Spleen (tissue), 11 donors: ENCODE data around the gene PCED1A. TPM values are rescaled to one million over a fixed set of nuclear protein-coding genes. Genes with fewer than 3 reads are reported as not detected.

Source experiments
- DNase-seq: peaks from one replicate; pipeline ENCODE4 v3.0.0-alpha.2; 2020
- H3K27ac ChIP-seq, 8 donors: fragments of 200-600 bp; sonication (generic) in 7 of 8; 1 replicate in 4 of 8; 2 replicates in 4 of 8; pipeline versions ENCODE4 v1.5.0 to v1.8.0; 2016 to 2021; ENCODE audit warnings: inconsistent platforms in 4 of 8, mild to moderate bottlenecking in 4 of 8, moderate library complexity in 1 of 8
- H3K27me3 ChIP-seq, 7 donors: fragments of 200-600 bp; sonication (generic) in 6 of 7; replicated peaks in 1 of 7; 1 replicate in 4 of 7; 2 replicates in 3 of 7; pipeline versions ENCODE4 v1.5.0 to v1.8.0; 2016 to 2021; ENCODE audit warnings: inconsistent platforms in 3 of 7, mild to moderate bottlenecking in 1 of 7
- H3K36me3 ChIP-seq, 6 donors: fragments of 200-600 bp; sonication (generic) in 5 of 6; 1 replicate in 4 of 6; 2 replicates in 2 of 6; pipeline versions ENCODE4 v1.5.0 to v1.8.0; 2016 to 2021; ENCODE audit warnings: inconsistent platforms in 2 of 6
- H3K4me1 ChIP-seq, 6 donors: fragments of 200-600 bp; sonication (generic) in 5 of 6; 1 replicate in 3 of 6; 2 replicates in 3 of 6; pipeline versions ENCODE4 v1.5.0 to v1.8.0; 2016 to 2021; ENCODE audit warnings: inconsistent platforms in 3 of 6
- H3K4me3 ChIP-seq, 8 donors: fragments of 200-600 bp; sonication (generic) in 7 of 8; 1 replicate in 4 of 8; 2 replicates in 4 of 8; pipeline versions ENCODE4 v1.5.0 to v1.8.0; 2016 to 2021; ENCODE audit warnings: inconsistent platforms in 4 of 8, mild to moderate bottlenecking in 4 of 8, moderate library complexity in 2 of 8
- H3K9me3 ChIP-seq, 8 donors: fragments of 200-600 bp; sonication (generic) in 7 of 8; 1 replicate in 4 of 8; 2 replicates in 4 of 8; pipeline versions ENCODE4 v1.5.0 to v1.8.0; 2016 to 2021; ENCODE audit warnings: inconsistent platforms in 4 of 8
- CTCF ChIP-seq, 11 experiments: fragments of 200-600 bp in 7 of 11; fragments of 450-650 bp in 4 of 11; sonication (generic) in 4 of 11; IDR thresholded peaks in 8 of 11; conservative IDR thresholded peaks in 3 of 11; 1 replicate in 7 of 11; 2 replicates in 4 of 11; pipeline versions ENCODE4 v1.4.0 to v1.8.0; 2016 to 2021; ENCODE audit warnings: antibody characterized with exemption in 11 of 11, inconsistent platforms in 4 of 11, mild to moderate bottlenecking in 1 of 11
- POLR2A ChIP-seq, 3 donors: fragments of 450-650 bp; IDR thresholded peaks; one replicate each; pipeline ENCODE4 v1.5.1; 2017; ENCODE audit warnings: antibody characterized with exemption in 3 of 3, mild to moderate bottlenecking in 1 of 3
- POLR2AphosphoS5 ChIP-seq, 3 donors: sonication (generic); formaldehyde crosslinking; IDR thresholded peaks; one replicate each; pipeline ENCODE4 v1.5.1; 2017; ENCODE audit warnings: antibody characterized with exemption in 3 of 3
- WGBS, 5 donors: extraction: QIAGEN DNeasy Blood & Tissue Kit in 3 of 5; methylation state at CpG; one replicate each; pipeline versions ENCODE4 v1.1.5 to v1.1.7; 2013 to 2018; 5-methylcytosine and 5-hydroxymethylcytosine counted together
- intact Hi-C: fragments of 100-400 bp; cut with DNase I; formaldehyde crosslinking; loops from one replicate; pipeline ENCODE4 v1.15.0; 2023; ENCODE audit warnings: low total_unique reads
- polyA plus RNA-seq, 3 donors: library from polyadenylated mRNA; stranded (reverse); fragments of 200-250 nt; gene quantifications; one replicate each; pipeline ENCODE4 v1.2.1, GENCODE V29; 2013
- total RNA-seq, 7 donors: library from RNA; depleted of rRNA in 3 of 7; stranded (reverse); fragments of >200 nt in 3 of 7; fragmentation: NEBNext Ultra II Directional in 4 of 7; extraction: Animal tissue kit (Norgen Biotek cat#: 25700) in 4 of 7; gene quantifications; one replicate each; pipeline versions ENCODE4 v1.1.0 to v1.2.1, GENCODE V29; 2016 to 2021
- donor health status: healthy with polysubstance abuse.
- donor health status: DM: no; HTN: no; CAD: no; lungs with moderate emphysema.
- donor health status: DM: no; HTN: no; CAD: no.
- donor health status: Bipolar disorder and iron deficiency.
- donor health status: healthy.
- donor health status: DM: no; HTN: no; CAD: no.
- donor health status: DM: yes; HTN: yes; CAD: no.

Gene PCED1A
- total and polyA plus RNA-seq, 10 donors: 38.2 to 165 (median 56.9) TPM

- TF ChIP-seq POLR2A (IDR thresholded peaks at IDR 0.05): no peak
- no peak for TF ChIP-seq CTCF (IDR thresholded peaks at IDR 0.05 in 8 of 11, conservative IDR thresholded peaks at IDR 0.05 in 3 of 11)
- TF ChIP-seq POLR2AphosphoS5 (IDR thresholded peaks at IDR 0.05): no peak
- Histone ChIP-seq H3K27ac (no peak overlapping the region), H3K9me3 (no peaks in the 10 kb centered on the region), H3K36me3 (no peaks in the 10 kb centered on the region), H3K4me3 (no peak overlapping the region), H3K27me3 (peaks cover 0 to 98% (median 35%) of the 10 kb centered on the region in 7 donors), H3K4me1 (peaks cover 3 to 29% (median 26%) of the 10 kb centered on the region in 6 donors)
- WGBS, 5 donors: 74 to 83% (median 77%) methylated on average over 13 to 16 of the region's 16 CpGs
- no peak for DNase-seq
- intact Hi-C loops: no loop called here
These were observed 43.1 kb downstream of the PCED1A start for GRCh38 chr20:2797136-2797983.

GRCh38 chr20:2796011-2796660 lies 44.3 kb downstream of the PCED1A start:
- TF ChIP-seq POLR2A (IDR thresholded peaks at IDR 0.05): no peak
- TF ChIP-seq CTCF (IDR thresholded peaks at IDR 0.05 in 8 of 11, conservative IDR thresholded peaks at IDR 0.05 in 3 of 11): no peak
- TF ChIP-seq POLR2AphosphoS5 (IDR thresholded peaks at IDR 0.05): no peak
- intact Hi-C loops: no loop called here
- H3K27me3 ChIP-seq: peaks cover 0 to 88% (median 28%) of the 10 kb centered on the region in 7 donors
- H3K36me3 ChIP-seq: no peaks in the 10 kb centered on the region
- 92 to 96% (median 93%) methylated on average over 16 to 20 of the region's 20 CpGs for WGBS, 5 donors
- H3K4me1 ChIP-seq: peaks cover 3 to 24% (median 21%) of the 10 kb centered on the region in 6 donors
- no peak overlapping the region for H3K4me3 ChIP-seq
- no peak overlapping the region for H3K27ac ChIP-seq
- H3K9me3 ChIP-seq: no peaks in the 10 kb centered on the region
- DNase-seq: no peak

GRCh38 chr20:2795451-2795850 lies 45.0 kb downstream of the PCED1A start:
- Histone ChIP-seq H3K36me3 (no peaks in the 10 kb centered on the region), H3K9me3 (no peaks in the 10 kb centered on the region), H3K27me3 (peaks cover 0 to 81% (median 22%) of the 10 kb centered on the region in 7 donors), H3K27ac (no peak overlapping the region), H3K4me1 (peaks cover 3 to 17% (median 14%) of the 10 kb centered on the region in 6 donors), H3K4me3 (no peak overlapping the region)
- 87 to 91% (median 88%) methylated on average over 16 to 24 of the region's 24 CpGs; no CpG with 5 or more reads in 1 of the 5 donors for WGBS, 5 donors
- no peak for DNase-seq
- intact Hi-C loops: no loop called here
- TF ChIP-seq POLR2AphosphoS5 (IDR thresholded peaks at IDR 0.05) (no peak), CTCF (IDR thresholded peaks at IDR 0.05 in 8 of 11, conservative IDR thresholded peaks at IDR 0.05 in 3 of 11) (no peak)
